Measurements from ENCODE around the gene PDXDC1. TPM values are rescaled to one million over a fixed set of nuclear protein-coding genes. Genes with fewer than 3 reads are reported as not detected.
"Not testable (repeated sequence)": the region's sequence is repeated elsewhere in the genome, so short reads cannot be mapped to it uniquely, and the experiment has no call there.

PDXDC1 gene
- total RNA-seq (10 to 100 TPM; 76.1 to 77.8 TPM), polyA plus RNA-seq (10 to 100 TPM; 25.0 to 35.7 (median 28.2) TPM), total RNA-seq (108 to 137 (median 123) reads per million in 6 experiments)

- ATAC-seq (peak; percentile 94 to 95), DNase-seq (peak; percentile 97 to 100 (median 98))
- peaks cover 15 to 37% (median 29%) of the 10 kb centered on the region in 4 donors for H3K4me1 Mint-ChIP-seq
- H3K27ac Mint-ChIP-seq, result peak within 1 kb of the TSS; percentile 86 to 96 (median 96)
- POLR2A ChIA-PET, result interaction anchor here (0.8 to 1.1 kb wide), 2 partner anchors 38 to 47 kb away, joined by 3 to 4 read pairs; no protein-coding TSS in a partner anchor
- not testable (repeated sequence) for H3K36me3 Mint-ChIP-seq, H3K9me3 Mint-ChIP-seq, H3K27me3 Mint-ChIP-seq
- peak within 1 kb of the TSS; percentile 85 to 94 (median 92) for H3K4me3 Mint-ChIP-seq
Observed at GRCh38 chr16:14974656-14975417, at the start of gene PDXDC1. TSS of gene PDXDC1 (plus strand) at chr16:14975026. CDS start at chr16:14975200, 174 bp downstream.

- H3K36me3 Mint-ChIP-seq, H3K9me3 Mint-ChIP-seq, ATAC-seq, POLR2A ChIA-PET, H3K4me1 Mint-ChIP-seq, H3K27me3 Mint-ChIP-seq: not testable (repeated sequence)
- H3K27ac Mint-ChIP-seq, result peak overlapping the region in 7 of 10 donors; percentile 28 to 86 (median 77)
- DNase-seq, result peak in 2 of 10 donors; percentile 0 to 55
- peak overlapping the region in 1 of 10 donors; percentile 12 for H3K4me3 Mint-ChIP-seq
Observed at GRCh38 chr16:14928064-14928714, 46.6 kb upstream of the PDXDC1 start.

- H3K36me3 Mint-ChIP-seq, H3K4me3 Mint-ChIP-seq, ATAC-seq, H3K27me3 Mint-ChIP-seq, POLR2A ChIA-PET, H3K4me1 Mint-ChIP-seq, H3K27ac Mint-ChIP-seq, H3K9me3 Mint-ChIP-seq, DNase-seq: not testable (repeated sequence)
Observed at GRCh38 chr16:14929176-14929575, 45.6 kb upstream of the PDXDC1 start.

GRCh38 chr16:14930246-14930645, 44.6 kb upstream of the PDXDC1 start:
- H3K9me3 Mint-ChIP-seq, H3K4me3 Mint-ChIP-seq, H3K36me3 Mint-ChIP-seq, H3K4me1 Mint-ChIP-seq, ATAC-seq, H3K27ac Mint-ChIP-seq, H3K27me3 Mint-ChIP-seq, DNase-seq, POLR2A ChIA-PET: not testable (repeated sequence)

GRCh38 chr16:14930971-14931370, 43.9 kb upstream of the PDXDC1 start:
- ATAC-seq, H3K9me3 Mint-ChIP-seq, H3K4me1 Mint-ChIP-seq, H3K27ac Mint-ChIP-seq, H3K27me3 Mint-ChIP-seq, H3K4me3 Mint-ChIP-seq, POLR2A ChIA-PET, H3K36me3 Mint-ChIP-seq: not testable (repeated sequence)
- DNase-seq, result peak in 1 of 10 donors; percentile 8

GRCh38 chr16:14932581-14933375, 42.0 kb upstream of the PDXDC1 start:
- H3K9me3 Mint-ChIP-seq, POLR2A ChIA-PET, ATAC-seq, H3K4me3 Mint-ChIP-seq, H3K36me3 Mint-ChIP-seq, H3K27me3 Mint-ChIP-seq, H3K27ac Mint-ChIP-seq, H3K4me1 Mint-ChIP-seq: not testable (repeated sequence)
- peak in 1 of 10 donors; percentile 16 for DNase-seq

GRCh38 chr16:14937143-14937542, 37.7 kb upstream of the PDXDC1 start, which contains the start of gene NPIPA1:
TSS of gene NPIPA1 (plus strand) at chr16:14937443. CDS start at chr16:14937443, 0 bp downstream.
- H3K27ac Mint-ChIP-seq, DNase-seq, H3K27me3 Mint-ChIP-seq, H3K4me1 Mint-ChIP-seq, POLR2A ChIA-PET, H3K9me3 Mint-ChIP-seq, H3K4me3 Mint-ChIP-seq, ATAC-seq, H3K36me3 Mint-ChIP-seq: not testable (repeated sequence)

GRCh38 chr16:14937994-14938393, 36.8 kb upstream of the PDXDC1 start:
- H3K27ac Mint-ChIP-seq, H3K36me3 Mint-ChIP-seq, POLR2A ChIA-PET, H3K4me1 Mint-ChIP-seq, H3K27me3 Mint-ChIP-seq, ATAC-seq, H3K4me3 Mint-ChIP-seq, H3K9me3 Mint-ChIP-seq, DNase-seq: not testable (repeated sequence)

- H3K4me3 Mint-ChIP-seq, H3K4me1 Mint-ChIP-seq, H3K27ac Mint-ChIP-seq, ATAC-seq, H3K9me3 Mint-ChIP-seq, H3K27me3 Mint-ChIP-seq, H3K36me3 Mint-ChIP-seq, POLR2A ChIA-PET: not testable (repeated sequence)
- peak in 2 of 10 donors; percentile 26 to 48 for DNase-seq
Observed at GRCh38 chr16:14942686-14943085, 32.1 kb upstream of the PDXDC1 start.

- Mint-ChIP-seq H3K9me3 (no peaks in the 10 kb centered on the region), H3K4me1 (no peaks in the 10 kb centered on the region), H3K27me3 (no peaks in the 10 kb centered on the region), H3K4me3 (no peak overlapping the region), H3K36me3 (no peaks in the 10 kb centered on the region), H3K27ac (peak overlapping the region in 2 of 10 donors; percentile 7 to 64)
- no peak for ATAC-seq
- no peak for DNase-seq
- POLR2A ChIA-PET, result no interaction called here
Observed at GRCh38 chr16:14955546-14956231, 19.1 kb upstream of the PDXDC1 start.

GRCh38 chr16:14957576-14958322, 17.1 kb upstream of the PDXDC1 start:
- Mint-ChIP-seq H3K9me3 (peaks cover 0 to 2% (median 0%) of the 10 kb centered on the region in 9 donors), H3K36me3 (peaks cover 0 to 2% (median 0%) of the 10 kb centered on the region in 3 donors), H3K4me3 (no peak overlapping the region), H3K4me1 (no peaks in the 10 kb centered on the region), H3K27ac (peak overlapping the region in 1 of 10 donors; percentile 77), H3K27me3 (peaks cover 0 to 4% (median 2%) of the 10 kb centered on the region in 5 donors)
- POLR2A ChIA-PET, result no interaction called here
- no peak for ATAC-seq
- DNase-seq, result no peak

GRCh38 chr16:14958323-14958600, 16.6 kb upstream of the PDXDC1 start:
- DNase-seq (no peak), ATAC-seq (no peak)
- Mint-ChIP-seq H3K27ac (peak overlapping the region in 1 of 10 donors; percentile 77), H3K36me3 (peaks cover 0 to 7% (median 2%) of the 10 kb centered on the region in 3 donors), H3K4me3 (no peak overlapping the region), H3K4me1 (no peaks in the 10 kb centered on the region), H3K27me3 (peaks cover 1 to 7% (median 6%) of the 10 kb centered on the region in 5 donors), H3K9me3 (peaks cover 0 to 7% (median 1%) of the 10 kb centered on the region in 9 donors)
- POLR2A ChIA-PET, result no interaction called here

All from naive thymus-derived CD8-positive, alpha-beta T cell (primary cell).